Measurements from ENCODE around the gene SETD5.

GRCh38 chr3:9468460-9468859 lies 71.0 kb downstream of the SETD5 start:
- no peak for TF ChIP-seq CTCF (IDR thresholded peaks at IDR 0.05)
- no peak for TF ChIP-seq POLR2A (IDR thresholded peaks at IDR 0.05)
